Coronary artery (tissue), 2 donors: ENCODE results near the gene HNRNPUL2.
A peak's percentile ranks its signal among the peaks of the same experiment; 100 is the strongest.
"Not testable (repeated sequence)": the region's sequence is repeated elsewhere in the genome, so short reads cannot be mapped to it uniquely, and the experiment has no call there.

Experiments
- DNase-seq: peaks from one replicate; pipeline ENCODE4 v3.0.0-alpha.2; 2017; ENCODE audit warnings: low spot score
- H3K27ac ChIP-seq, 2 donors: fragments of 200-600 bp; sonication (generic); one replicate each; pipeline ENCODE4 v1.5.1; 2016 to 2019
- H3K4me3 ChIP-seq: fragments of 200-600 bp; sonication (generic); 2 replicates; pipeline ENCODE4 v1.5.1; 2016; ENCODE audit warnings: mild to moderate bottlenecking, moderate library complexity
- CTCF ChIP-seq: fragments of 200-600 bp; sonication (generic); IDR thresholded peaks from one replicate; pipeline ENCODE4 v1.5.1; 2019; ENCODE audit warnings: antibody characterized with exemption

Gene HNRNPUL2

GRCh38 chr11:62747475-62748160 lies 20.4 kb upstream of the HNRNPUL2 start:
- no peak for DNase-seq

GRCh38 chr11:62737196-62737595 lies 9.9 kb upstream of the HNRNPUL2 start:
- TF ChIP-seq CTCF = no peak
- Histone ChIP-seq H3K27ac (no peak overlapping the region), H3K4me3 (no peak overlapping the region)
- no peak for DNase-seq

More at GRCh38 chr11:62747475-62748160, 20.4 kb upstream of the HNRNPUL2 start:
- no peak for TF ChIP-seq CTCF
- Histone ChIP-seq H3K4me3 (no peak overlapping the region), H3K27ac (no peak overlapping the region)

- Histone ChIP-seq H3K4me3 (no peak overlapping the region), H3K27ac (no peak overlapping the region)
- DNase-seq = no peak
- TF ChIP-seq CTCF = no peak
Observed at GRCh38 chr11:62732830-62733229, 5.6 kb upstream of the HNRNPUL2 start.

- H3K27ac ChIP-seq, DNase-seq, H3K4me3 ChIP-seq: not testable (repeated sequence)
Observed at GRCh38 chr11:62730076-62730475, 2.8 kb upstream of the HNRNPUL2 start.

GRCh38 chr11:62728171-62728988 lies 1.1 kb upstream of the HNRNPUL2 start, which contains the start of gene TTC9C:
Gene TTC9C, plus strand, starts transcription at chr11:62728486. Its CDS starts 363 bp downstream, at chr11:62728849.
- peak within 1 kb of the TSS; percentile 79 for H3K4me3 ChIP-seq
- peak within 1 kb of the TSS; percentile 87 to 96 for H3K27ac ChIP-seq
- DNase-seq = peak; percentile 94
- TF ChIP-seq CTCF = no peak

- peak overlapping the region; percentile 79 for H3K4me3 ChIP-seq
- H3K27ac ChIP-seq = peak overlapping the region; percentile 87 to 96
- no peak for TF ChIP-seq CTCF
- DNase-seq = peak; percentile 91
Observed at GRCh38 chr11:62727872-62728170, 564 bp upstream of the HNRNPUL2 start.

- Histone ChIP-seq H3K4me3 (peak overlapping the region; percentile 79), H3K27ac (peak overlapping the region; percentile 87 to 96)
- DNase-seq = peak; percentile 91
- no peak for TF ChIP-seq CTCF
Observed at GRCh38 chr11:62726915-62727164, 417 bp downstream of the HNRNPUL2 start.
